Measurements from ENCODE around the gene DNM1L.

Gene DNM1L

GRCh38 chr12:32777159-32777558 is 98.1 kb downstream of the DNM1L start:
- ChIA-PET CTCF (no interaction called here), POLR2A (no interaction called here)
- TF ChIP-seq CTCF (IDR thresholded peaks at IDR 0.05; ENCODE audit: insufficient read depth, low read length, missing control alignments): no peak
- no peak for DNase-seq (ENCODE audit: low read depth, low spot score)
- H3K4me3 ChIP-seq (ENCODE audit: low read depth, low read length): no peak overlapping the region

GRCh38 chr12:32777691-32778175 is 98.6 kb downstream of the DNM1L start:
- no peak for DNase-seq (ENCODE audit: low read depth, low spot score)
- TF ChIP-seq CTCF (IDR thresholded peaks at IDR 0.05; ENCODE audit: insufficient read depth, low read length, missing control alignments): no peak
- POLR2A ChIA-PET: no interaction called here
- no peak overlapping the region for H3K4me3 ChIP-seq (ENCODE audit: low read depth, low read length)
- CTCF ChIA-PET: interaction anchor here (2.2 kb wide), 1 partner anchor 22 kb away, joined by 9 read pairs; the partner anchor contains the start of gene YARS2

GRCh38 chr12:32780071-32780470 is 101.0 kb downstream of the DNM1L start:
- no peak overlapping the region for H3K4me3 ChIP-seq (ENCODE audit: low read depth, low read length)
- no peak for DNase-seq (ENCODE audit: low read depth, low spot score)
- ChIA-PET POLR2A (no interaction called here), CTCF (interaction anchor here (2.2 kb wide), 1 partner anchor 24 kb away, joined by 9 read pairs; the partner anchor contains the start of gene YARS2)
- no peak for TF ChIP-seq CTCF (IDR thresholded peaks at IDR 0.05; ENCODE audit: insufficient read depth, low read length, missing control alignments)

- ChIA-PET POLR2A (no interaction called here), CTCF (no interaction called here)
- no peak for TF ChIP-seq CTCF (IDR thresholded peaks at IDR 0.05; ENCODE audit: insufficient read depth, low read length, missing control alignments)
- H3K4me3 ChIP-seq (ENCODE audit: low read depth, low read length): no peak overlapping the region
- no peak for DNase-seq (ENCODE audit: low read depth, low spot score)
These were observed 103.9 kb downstream of the DNM1L start for GRCh38 chr12:32783029-32783428.

GRCh38 chr12:32785557-32785956 is 106.5 kb downstream of the DNM1L start:
- no peak for TF ChIP-seq CTCF (IDR thresholded peaks at IDR 0.05; ENCODE audit: insufficient read depth, low read length, missing control alignments)
- ChIA-PET CTCF (no interaction called here), POLR2A (no interaction called here)
- DNase-seq (ENCODE audit: low read depth, low spot score): no peak
- H3K4me3 ChIP-seq (ENCODE audit: low read depth, low read length): no peak overlapping the region

GRCh38 chr12:32788405-32788804 is 109.3 kb downstream of the DNM1L start:
- no peak for DNase-seq (ENCODE audit: low read depth, low spot score)
- POLR2A ChIA-PET: no interaction called here
- CTCF ChIA-PET: no interaction called here
- TF ChIP-seq CTCF (IDR thresholded peaks at IDR 0.05; ENCODE audit: insufficient read depth, low read length, missing control alignments): no peak
- H3K4me3 ChIP-seq (ENCODE audit: low read depth, low read length): no peak overlapping the region

Measured in AG04449 (cell line).